ENCODE measurements around the gene GPER1.

- TF ChIP-seq, protein P1, sequence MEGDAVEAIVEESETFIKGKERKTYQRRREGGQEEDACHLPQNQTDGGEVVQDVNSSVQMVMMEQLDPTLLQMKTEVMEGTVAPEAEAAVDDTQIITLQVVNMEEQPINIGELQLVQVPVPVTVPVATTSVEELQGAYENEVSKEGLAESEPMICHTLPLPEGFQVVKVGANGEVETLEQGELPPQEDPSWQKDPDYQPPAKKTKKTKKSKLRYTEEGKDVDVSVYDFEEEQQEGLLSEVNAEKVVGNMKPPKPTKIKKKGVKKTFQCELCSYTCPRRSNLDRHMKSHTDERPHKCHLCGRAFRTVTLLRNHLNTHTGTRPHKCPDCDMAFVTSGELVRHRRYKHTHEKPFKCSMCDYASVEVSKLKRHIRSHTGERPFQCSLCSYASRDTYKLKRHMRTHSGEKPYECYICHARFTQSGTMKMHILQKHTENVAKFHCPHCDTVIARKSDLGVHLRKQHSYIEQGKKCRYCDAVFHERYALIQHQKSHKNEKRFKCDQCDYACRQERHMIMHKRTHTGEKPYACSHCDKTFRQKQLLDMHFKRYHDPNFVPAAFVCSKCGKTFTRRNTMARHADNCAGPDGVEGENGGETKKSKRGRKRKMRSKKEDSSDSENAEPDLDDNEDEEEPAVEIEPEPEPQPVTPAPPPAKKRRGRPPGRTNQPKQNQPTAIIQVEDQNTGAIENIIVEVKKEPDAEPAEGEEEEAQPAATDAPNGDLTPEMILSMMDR (IDR thresholded peaks at IDR 0.05), result no peak
- TF ChIP-seq EZH2phosphoT487 (IDR thresholded peaks at IDR 0.05) (no peak), EZH2 (IDR thresholded peaks at IDR 0.05) (no peak)
Observed at GRCh38 chr7:1068619-1069018, 19.3 kb upstream of the GPER1 start.
